ENCODE results near the gene NDUFA5.
"Not testable (repeated sequence)": the region's sequence is repeated elsewhere in the genome, so short reads cannot be mapped to it uniquely, and the experiment has no call there.

Gene NDUFA5

DNA sequence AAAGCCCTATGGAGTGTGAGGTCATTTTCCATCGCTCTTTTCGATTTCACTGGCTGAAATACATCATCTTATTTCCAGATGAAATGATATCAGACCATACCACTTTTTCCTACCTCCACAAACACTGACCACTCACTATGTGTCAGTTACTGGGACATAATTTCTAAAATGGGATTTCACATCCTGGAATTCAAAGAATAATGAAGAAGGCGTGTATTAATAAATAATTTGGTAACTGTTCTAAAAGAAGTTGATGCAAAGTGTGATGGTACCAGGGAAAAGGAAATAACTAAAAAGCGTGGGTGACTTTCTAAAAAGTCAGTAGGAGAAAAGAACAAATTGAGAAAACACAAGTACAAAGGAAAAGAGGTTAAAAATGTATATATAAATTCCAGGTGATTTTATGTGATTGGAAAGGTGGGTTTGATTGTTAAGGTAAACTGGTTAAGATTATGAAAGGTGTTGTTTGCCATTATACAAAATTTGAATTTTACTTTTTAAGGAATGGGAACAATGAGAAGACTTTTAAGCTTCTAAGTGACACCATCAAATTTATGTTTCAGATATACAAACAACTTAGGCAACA lies 764 bp upstream of the NDUFA5 start:
- no peak for DNase-seq (ENCODE audit: low spot score)

DNA sequence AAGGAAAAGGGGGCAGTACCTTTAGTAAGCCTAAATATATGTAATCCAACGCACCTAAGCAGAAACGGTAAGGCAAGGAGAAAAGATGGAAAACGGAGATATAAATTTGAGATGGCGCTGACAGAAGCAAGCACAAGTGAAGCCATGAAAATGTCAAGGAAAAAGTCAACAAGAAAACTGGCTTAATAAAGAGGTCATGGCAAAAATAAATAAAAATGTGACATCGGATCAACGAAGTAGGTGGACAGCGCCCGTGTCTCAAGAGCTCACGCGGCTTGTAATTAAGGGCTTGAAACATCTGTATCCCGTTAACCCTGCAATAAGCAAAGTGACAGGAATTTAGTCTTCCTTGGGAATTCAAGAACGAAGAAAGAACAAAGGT lies 611 bp downstream of the NDUFA5 start:
- DNase-seq (ENCODE audit: low spot score) = no peak

DNA sequence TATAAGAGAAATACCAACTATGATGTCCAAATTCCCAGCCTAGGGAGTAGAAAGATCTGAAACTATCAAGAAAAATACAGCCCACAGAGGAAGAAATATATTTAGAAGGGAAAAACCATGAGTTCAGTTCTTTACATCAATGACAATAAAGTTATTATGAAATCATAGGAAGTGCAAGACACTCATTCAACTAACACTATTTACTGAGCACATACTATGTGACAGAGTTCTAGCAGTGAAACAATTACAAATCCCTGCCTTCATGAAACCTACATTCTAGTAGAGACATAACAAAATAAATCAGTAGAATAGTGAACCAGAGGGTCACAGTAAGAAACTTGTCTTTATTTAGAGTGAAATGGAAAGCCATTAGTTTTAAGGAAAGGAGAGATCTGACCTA lies 2.1 kb downstream of the NDUFA5 start:
- DNase-seq (ENCODE audit: low spot score) = no peak

DNA sequence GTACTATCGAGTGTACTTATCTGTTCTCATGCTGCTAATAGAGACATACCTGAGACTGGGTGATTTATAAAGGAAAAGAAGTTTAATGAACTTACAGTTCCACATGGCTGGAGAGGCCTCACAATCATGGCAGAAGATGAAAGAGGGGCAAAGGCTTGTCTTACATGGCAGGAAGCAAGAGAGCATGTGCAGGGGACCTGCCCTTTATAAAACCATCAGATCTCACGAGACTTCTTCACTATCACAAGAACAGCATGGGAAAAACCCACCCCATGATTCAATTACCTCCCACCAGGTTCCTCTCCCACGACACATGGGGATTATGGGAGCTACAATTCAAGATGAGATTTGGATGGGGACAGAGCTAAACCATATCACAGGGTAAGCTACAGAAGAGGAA lies 4.5 kb downstream of the NDUFA5 start:
- no peak for DNase-seq (ENCODE audit: low spot score)

DNA sequence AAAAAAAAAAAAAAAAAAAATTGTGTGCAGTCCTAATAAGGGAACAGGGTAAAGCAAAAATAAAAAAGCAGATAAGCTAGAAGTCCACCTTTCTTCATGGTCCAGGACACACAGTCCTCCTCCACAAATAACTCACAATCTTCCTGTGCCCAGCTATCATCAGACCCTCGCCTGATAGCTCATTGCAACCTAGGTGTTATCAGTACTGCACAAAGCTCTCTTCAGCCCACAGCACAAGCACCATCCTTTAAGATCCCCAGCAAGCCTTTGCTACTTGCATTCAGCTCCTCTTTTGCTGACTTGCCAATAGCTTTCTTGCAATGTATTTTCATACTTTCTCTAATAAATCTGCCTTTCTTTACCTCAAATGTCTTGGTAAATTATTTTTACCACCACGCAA lies 5.0 kb downstream of the NDUFA5 start:
- no peak for DNase-seq (ENCODE audit: low spot score)

DNA sequence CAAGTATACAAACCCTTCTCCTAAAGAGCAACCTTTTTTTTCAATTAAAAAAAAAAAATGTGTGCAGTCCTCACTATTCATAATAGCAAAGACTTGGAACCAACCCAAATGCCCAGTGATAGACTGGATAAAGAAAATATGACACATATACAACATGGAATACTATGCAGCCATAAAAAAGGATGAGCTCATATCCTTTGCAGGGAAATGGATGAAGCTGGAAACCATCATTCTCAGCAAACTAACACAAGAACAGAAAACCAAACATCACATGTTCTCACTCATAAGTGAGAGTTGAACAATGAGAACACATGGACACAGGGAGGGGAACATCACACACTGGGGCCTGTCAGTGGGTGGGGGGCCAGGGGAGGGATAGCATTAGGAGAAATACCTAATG lies 5.5 kb downstream of the NDUFA5 start:
- DNase-seq (ENCODE audit: low spot score) = not testable (repeated sequence)

DNA sequence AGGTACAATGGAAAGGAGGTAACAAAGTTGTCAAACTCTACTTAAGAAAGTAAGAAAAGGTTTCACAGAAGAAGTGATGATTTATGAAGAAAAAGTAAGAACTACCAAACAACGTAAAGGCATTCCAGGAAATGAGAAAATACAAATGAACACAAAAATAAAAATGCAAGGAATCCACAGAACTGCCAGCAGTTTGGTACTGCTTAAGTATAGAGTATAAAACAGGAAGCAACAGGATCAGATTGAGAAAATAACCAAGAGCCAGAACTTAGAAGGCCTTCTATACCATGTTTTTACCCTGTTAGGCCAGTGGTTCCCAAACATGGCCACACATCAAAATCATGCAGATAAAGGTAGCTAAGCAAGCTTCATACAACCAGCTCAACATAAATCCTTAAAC lies 9.2 kb downstream of the NDUFA5 start:
- no peak for DNase-seq (ENCODE audit: low spot score)

DNA sequence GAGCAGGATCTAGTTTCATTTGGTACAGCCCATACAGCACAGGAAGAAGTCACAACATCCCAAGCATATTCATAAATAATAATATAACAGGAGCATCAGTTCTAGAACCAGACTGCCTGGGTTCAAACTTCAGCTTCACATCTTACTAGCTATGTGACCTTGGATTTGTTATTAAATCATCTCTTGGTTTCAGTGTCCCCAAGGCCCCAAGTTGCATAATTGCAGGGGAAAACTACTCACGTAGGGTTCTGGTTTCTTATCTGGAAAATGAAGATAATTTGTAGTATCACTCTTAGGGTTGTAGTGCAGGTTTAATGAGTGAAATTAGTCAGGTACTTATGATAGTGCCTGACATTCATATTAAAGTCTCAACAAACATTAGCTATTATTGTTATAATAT lies 17.7 kb downstream of the NDUFA5 start:
- DNase-seq (ENCODE audit: low spot score) = no peak

DNA sequence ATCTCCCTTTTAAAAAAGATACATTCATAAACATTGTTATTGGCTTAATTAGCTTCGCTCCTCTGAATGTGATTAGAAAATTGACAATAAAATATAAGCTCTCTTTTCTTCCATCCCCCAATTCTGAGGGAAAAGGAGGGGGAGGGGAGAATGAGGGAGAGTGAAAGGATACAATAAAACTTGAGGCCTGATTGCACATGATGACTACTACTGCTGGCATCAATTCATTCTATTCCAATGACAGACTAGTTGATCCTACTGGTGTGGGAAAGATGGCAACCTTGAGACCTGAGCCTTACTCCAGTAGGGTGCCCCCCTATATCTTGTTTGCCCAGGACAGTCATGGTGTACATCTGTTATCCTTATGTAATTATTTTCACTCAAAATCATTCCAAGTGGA lies 18.7 kb downstream of the NDUFA5 start:
- no peak for DNase-seq (ENCODE audit: low spot score)

DNA sequence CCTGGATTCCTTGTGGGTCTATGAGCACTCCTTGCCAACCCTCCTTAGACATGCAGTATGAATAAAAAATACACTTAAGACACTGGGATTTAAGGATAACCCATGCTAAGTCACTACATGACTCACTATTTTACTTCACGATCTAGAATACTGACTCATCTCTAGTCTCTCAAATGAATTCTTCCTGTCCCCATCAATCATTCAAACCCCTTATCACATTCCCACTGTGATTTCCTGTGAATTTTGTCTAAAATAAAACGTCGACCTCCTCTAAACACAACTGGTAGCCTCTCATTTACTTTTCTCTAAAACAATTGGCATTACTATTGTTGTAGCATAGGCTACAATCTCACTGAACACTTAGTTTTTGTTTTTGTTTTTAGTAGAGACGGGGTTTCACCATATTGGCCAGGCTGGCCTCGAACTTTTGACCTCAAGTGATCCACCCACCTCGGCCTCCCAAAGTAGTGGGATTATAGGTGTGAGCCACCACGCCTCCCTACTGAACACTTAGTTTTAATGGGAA lies 19.4 kb downstream of the NDUFA5 start:
- no peak for DNase-seq (ENCODE audit: low spot score)

DNA sequence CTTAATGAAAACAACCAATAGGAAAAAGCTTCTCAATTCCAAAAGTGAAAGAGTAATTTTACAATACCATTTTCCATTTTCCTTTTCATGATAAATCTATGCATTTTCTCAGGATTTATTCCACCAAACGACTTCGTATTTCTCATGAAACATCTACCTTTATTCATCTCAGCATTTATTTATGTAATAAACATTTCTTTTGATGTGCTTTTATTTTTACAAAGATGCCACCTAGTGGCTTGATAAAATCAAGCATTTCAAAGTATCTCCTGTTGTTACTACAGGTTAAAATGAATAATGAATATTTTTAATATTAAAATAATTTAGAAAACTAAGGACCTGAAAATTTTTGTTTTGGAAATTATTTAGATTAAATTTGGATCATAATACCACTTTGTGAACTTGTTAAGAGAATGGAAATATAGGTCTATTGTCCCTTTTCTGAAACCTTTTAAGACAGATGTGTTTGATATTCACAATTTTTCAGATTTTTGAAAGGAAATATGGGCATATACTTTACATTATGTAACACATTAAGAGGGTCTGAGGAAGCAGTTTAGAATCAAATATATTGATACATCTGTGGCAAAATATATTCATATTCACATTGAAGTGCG lies 20.5 kb downstream of the NDUFA5 start:
- peak; percentile 18 for DNase-seq (ENCODE audit: low spot score)

DNA sequence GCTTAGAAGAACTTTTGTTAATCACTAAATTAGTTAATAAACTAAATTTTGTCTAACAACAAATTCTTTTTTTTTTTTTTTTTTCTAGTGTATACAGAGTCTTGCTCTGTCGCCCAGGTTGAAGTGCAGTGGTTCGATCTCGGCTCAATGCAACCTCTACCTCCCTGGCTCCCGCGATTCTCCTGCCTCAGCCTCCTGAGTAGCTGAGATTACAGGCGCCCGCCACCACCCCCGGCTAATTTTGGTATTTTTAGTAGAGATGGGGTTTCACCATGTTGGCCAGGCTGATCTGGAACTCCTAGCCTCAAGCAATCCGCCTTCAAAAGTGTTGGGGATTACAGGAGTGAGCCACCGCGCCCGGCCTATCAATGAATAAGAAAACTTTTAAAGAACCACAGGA lies 22.1 kb downstream of the NDUFA5 start:
- DNase-seq (ENCODE audit: low spot score) = no peak

DNA sequence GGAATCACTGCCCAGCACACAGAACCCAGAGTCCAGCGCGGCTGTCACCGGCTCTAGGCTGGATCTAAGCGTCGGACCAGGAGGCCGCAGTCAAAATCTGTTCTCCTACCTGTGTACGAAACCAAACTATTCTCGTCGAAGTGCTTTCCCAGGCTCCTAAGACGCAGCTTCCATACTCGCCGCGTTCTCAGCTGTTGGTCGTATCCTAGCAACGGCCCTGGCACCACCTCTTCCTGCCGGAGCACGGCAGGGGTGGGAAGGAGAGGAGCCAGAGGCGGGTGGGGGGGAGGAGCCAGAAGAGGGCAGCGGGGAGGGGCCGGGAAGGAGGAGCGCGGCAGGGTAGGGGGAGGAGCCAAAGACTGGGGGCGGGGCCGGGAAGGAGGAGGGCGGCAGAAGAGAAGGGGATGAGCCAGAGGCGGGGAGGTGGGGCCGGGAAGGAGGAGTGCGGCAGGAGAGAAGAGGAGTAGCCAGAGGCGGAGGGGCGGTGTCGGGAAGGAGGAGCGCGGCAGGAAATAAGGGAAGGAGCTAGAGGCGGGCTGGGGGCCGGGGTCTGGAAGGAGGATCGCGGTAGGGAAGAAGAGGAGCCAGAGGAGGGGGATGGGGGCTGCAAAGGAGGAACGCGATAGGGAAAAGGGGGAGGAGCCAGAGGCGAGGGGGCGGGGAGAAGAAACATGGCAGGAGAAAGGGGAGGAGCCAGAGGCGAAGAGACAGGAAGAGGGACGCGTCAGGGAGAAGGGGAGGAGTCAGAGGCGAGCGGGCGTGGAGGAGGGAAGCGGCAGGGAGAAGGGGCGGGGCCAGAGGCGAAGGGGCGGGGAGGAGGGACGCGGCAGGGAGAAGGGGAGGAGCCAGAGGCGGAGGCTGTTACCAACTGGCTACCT lies 23.0 kb downstream of the NDUFA5 start, which contains the start of gene IQUB:
Gene IQUB, minus strand, starts transcription at position 213 of the 878 bp plus-strand sequence. CDS start 22,255 bp downstream, outside the sequence.
- peak; percentile 98 for DNase-seq (ENCODE audit: low spot score)

DNA sequence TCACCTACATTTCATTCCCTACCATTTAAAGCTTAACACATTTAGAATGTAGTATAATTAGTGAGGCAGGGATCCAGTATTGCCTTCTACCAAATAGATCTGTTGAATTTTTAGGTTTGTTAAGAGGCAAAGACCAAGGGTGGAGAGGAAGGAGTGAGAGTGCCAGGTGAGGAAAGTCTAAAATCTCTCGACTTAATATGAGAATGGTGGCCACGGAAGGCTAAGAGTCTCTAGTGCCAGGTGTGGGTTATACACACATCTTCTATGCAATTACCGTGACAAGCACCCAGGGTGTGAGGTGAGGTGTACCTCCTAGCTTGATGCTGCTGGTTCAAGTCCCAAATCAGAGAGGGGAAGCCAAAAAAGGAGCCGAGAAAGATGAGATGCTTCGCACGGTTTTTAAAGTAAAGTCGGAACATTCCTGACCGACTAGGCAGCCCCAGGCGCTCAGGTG lies 23.7 kb downstream of the NDUFA5 start:
- DNase-seq (ENCODE audit: low spot score) = no peak

DNA sequence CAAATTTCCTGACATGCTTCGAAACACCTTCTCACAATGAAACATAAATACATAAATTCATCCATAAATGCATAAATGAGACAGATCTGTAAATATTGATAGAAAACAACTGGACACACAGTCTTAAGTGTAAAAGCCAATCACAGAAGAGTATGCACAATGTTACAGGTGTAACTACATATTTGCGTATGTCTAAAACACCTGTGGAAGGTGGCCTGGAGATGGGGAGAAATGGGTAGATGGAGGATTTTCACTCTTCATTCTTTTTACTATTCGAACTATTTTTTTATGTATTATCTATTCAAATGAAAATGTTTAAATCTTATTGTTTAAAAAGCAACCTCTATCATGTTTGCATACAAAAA lies 24.1 kb downstream of the NDUFA5 start:
- DNase-seq (ENCODE audit: low spot score) = no peak

DNA sequence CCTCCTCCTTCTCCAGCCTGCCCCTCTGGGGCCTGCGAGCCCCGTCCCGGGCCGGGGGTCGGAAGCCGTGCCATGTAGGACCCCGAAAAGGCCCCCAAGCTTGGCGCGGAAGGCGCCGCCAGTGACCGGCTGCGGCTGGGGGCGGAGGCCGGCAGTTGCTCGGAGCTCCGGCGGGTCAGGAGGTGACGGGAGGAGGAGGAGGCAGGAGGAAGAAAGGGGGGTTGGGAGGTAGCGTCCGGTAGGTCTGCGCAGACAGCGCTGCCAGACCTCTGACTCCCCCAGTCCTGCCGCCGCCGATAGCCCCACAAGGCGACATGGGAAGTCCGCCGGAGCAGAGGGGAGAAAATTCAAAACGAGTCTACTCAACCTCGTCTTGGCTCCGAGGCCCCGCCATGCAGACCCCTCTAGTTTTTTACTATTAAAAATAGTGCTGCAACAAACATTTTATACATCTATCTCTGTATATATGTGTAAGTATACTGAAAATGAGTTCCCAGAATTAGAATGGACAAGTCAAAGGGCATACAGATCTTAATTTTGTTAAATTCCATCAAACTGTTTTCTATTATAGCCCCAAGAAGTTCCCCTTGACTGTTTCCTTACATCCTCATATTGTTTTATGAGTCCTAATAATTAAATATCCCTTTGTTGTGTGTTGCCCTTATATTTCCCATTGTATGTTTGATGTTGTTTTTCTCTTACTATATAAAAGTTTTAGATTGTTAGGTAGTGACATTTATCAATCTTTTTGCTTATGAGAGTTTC lies 24.6 kb downstream of the NDUFA5 start:
- DNase-seq (ENCODE audit: low spot score) = not testable (repeated sequence)

DNA sequence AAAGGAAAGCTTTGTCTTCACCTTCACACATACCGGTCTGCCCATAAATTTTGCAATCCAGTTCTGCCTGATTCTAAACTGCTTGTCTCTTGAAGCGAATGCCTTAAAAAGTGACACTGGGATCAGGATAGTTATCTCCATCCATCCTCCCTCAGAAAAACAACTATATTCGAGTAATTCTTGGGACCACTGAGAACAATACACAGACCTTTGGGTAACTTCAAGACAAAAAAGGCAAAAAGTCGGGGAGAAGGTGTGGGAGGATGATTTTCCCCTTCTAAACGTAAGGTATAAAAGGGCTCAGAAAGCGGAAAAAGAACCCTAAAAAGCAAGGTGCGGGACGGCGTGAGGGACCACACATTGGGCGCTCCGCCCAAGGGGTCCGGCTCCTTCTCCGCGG lies 25.3 kb downstream of the NDUFA5 start:
- not testable (repeated sequence) for DNase-seq (ENCODE audit: low spot score)

DNA sequence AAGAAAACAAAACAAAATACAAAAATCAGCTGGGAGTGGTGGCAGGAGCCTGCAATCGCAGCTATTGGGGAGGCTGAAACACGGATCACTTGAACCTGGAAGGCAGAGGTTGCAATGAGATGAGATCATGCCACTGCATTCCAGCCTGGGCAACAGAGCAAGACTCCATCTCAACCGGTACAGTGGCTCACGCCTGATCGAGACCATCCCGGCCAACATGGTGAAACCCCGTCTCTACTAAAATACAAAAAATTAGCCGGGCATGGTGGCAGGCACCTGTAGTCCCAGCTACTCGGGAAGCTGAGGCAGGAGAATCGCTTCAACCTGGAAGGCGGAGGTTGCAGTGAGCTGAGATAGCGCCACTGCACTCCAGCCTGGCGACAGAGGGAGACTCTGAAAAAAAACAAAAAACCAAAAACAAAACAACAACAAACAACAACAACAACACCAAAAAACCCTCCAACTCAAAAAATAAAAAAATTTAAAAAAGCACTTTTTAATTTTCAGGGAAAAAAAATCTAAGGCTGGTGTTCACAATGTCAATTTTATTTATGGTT lies 27.5 kb downstream of the NDUFA5 start:
- DNase-seq (ENCODE audit: low spot score) = not testable (repeated sequence)

DNA sequence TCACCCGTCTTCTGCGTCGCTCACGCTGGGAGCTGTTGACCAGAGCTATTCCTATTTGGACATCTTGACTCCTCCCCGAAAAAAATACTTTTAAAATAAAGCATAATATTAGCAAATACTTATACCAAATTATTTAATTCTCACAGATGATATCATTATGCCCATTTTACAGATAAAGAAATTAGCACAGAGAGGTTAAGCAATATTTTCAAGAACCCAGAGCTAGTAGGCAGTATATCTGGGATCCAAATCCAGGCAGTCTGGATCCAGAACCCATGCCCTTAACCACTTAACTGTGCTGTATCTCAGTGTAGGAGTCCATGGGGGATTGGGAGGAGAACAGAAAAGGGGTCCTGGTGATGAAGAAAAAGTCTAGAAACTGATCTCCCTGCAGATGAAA lies 29.4 kb downstream of the NDUFA5 start:
- no peak for DNase-seq (ENCODE audit: low spot score)

DNA sequence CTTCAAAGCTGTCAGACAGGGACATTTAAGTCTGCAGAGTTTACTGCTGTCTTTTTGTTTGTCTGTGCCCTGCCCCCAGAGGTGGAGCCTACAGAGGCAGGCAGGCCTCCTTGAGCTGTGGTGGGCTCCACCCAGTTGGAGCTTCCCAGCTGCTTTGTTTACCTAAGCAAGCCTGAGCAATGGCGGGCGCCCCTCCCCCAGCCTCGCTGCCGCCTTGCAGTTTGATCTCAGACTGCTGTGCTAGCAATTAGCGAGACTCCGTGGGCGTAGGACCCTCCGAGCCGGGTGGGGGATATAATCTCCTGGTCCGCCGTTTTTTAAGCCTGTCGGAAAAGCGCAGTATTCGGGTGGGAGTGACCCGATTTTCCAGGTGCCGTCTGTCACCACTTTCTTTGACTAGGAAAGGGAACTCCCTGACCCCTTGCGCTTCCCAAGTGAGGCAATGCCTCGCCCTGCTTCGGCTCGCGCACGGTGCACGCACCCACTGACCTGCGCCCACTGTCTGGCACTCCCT lies 29.8 kb downstream of the NDUFA5 start:
- DNase-seq (ENCODE audit: low spot score) = not testable (repeated sequence)

DNA sequence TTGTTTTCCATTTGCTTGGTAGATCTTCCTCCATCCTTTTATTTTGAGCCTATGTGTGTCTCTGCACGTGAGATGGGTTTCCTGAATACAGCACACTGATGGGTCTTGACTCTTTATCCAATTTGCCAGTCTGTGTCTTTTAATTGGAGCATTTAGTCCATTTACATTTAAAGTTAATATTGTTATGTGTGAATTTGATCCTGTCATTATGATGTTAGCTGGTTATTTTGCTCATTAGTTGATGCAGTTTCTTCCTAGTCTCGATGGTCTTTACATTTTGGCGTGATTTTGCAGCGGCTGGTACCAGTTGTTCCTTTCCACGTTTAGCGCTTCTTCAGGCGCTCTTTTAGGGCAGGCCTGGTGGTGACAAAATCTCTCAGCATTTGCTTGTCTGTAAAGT lies 31.1 kb downstream of the NDUFA5 start:
- not testable (repeated sequence) for DNase-seq (ENCODE audit: low spot score)

Data from SK-N-DZ (cell line).